Stimulated activated CD8-positive, alpha-beta memory T cell treated with anti-CD3 and anti-CD28 coated beads, Interleukin-7, amount 100 ng/mL, for 48 hours (primary cell): ENCODE results near the gene TET1.
"Not testable (repeated sequence)": the region's sequence is repeated elsewhere in the genome, so short reads cannot be mapped to it uniquely, and the experiment has no call there.

Experiments
- DNase-seq, 2 donors: peaks; one replicate each; pipeline ENCODE4 v3.0.0-alpha.2; 2020; ENCODE audit warnings: low read depth in 1 of 2; ENCODE audit errors: extremely low read depth in 1 of 2

The TET1 gene

GRCh38 chr10:68604441-68604840, 44.3 kb downstream of the TET1 start:
- DNase-seq: no peak

DNA sequence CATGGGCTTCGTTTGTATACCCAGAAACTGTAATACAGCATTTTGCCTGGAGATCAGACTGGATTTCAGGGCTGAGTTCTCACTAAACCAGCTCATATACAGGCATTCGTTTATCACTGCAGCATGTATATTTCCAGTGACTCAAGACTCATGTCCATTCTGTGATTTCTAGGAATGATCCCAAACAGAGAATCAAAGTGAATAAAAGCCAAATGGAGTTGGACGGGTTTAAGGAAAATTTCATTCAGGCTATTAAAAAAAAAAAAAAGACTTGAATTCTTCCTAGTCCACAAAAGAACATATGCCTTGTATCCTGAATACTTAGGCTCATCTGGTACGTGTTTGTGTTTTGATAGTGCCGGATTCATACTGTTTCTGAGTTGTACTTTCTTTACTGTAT, 46.8 kb downstream of the TET1 start:
- no peak for DNase-seq

- DNase-seq: not testable (repeated sequence)
Measured at GRCh38 chr10:68610023-68610422, 49.9 kb downstream of the TET1 start.

- DNase-seq: no peak
Measured at GRCh38 chr10:68611227-68611626, 51.1 kb downstream of the TET1 start.

- DNase-seq: not testable (repeated sequence)
Measured at GRCh38 chr10:68613974-68614373, 53.8 kb downstream of the TET1 start.

- DNase-seq: not testable (repeated sequence)
Measured at GRCh38 chr10:68617691-68618090, 57.6 kb downstream of the TET1 start.

DNA sequence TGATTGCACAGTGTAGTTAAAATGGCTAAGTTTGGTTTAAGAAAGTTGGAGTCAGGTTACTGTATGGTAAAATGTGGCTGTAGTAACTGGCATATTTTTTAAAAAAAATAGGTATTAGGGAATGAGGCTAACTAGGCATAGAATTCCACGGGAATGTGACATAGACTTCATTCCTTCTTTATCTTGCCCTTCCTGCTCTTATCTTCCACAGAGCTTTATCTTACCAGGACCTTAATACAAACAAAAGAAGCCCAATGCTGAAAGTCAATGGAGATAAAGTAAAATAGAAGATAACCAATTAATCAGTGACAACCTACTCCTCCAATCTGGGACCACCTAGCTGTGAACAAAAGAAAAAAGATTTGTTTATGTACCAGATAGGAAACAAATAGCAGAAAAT, 58.1 kb downstream of the TET1 start:
- no peak for DNase-seq

DNA sequence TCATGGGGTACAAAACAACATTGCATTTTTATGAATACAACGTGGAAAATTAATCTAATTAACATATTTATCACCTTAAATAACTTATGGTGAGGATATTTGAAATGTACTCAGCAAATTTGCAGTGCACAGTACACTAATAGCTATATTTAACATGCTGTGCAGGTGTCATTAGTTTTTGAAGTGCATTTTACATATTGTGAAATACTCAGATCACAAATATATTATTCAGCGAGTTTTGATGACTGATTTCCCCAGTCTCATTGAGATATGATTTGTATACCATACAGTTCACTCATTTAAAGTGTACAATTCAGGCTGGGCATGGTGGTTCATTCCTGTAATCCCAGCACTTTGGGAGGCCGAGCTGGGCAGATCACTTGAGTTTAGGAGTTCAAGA, 59.5 kb downstream of the TET1 start:
- DNase-seq: no peak

DNA sequence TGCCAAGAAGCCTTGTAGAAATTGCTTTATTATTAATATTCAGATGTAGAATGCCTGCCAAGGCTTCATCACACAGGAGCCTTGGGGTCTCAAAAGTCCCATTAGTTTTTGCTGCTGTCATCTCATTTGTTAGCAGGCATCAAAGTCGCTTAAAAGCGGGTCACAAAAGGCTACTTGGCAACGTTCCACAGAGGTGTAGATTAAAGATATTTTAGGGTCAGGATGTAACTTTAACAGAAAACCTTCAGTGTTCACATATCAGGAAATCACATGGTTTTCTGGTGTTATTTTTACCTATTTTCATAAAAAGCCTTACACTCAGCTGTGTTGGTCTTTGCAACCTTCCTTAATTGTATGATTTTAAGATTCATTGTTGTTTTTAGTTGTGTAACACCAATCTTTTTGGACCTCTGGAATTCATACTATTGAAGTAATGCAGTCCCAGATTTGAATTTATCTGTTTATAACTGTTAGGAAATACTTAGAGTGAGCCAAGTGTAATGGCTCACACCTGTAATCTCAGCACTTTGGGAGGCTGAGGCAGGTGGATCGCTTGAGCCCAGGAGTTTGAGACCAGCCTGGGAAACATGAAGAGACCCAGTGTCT, 65.3 kb downstream of the TET1 start:
- DNase-seq: no peak

- no peak for DNase-seq
Measured at GRCh38 chr10:68628576-68629127, 68.5 kb downstream of the TET1 start.

GRCh38 chr10:68632271-68632560, 72.1 kb downstream of the TET1 start:
- DNase-seq: not testable (repeated sequence)

- DNase-seq: no peak
Measured at GRCh38 chr10:68633281-68633680, 73.1 kb downstream of the TET1 start.

DNA sequence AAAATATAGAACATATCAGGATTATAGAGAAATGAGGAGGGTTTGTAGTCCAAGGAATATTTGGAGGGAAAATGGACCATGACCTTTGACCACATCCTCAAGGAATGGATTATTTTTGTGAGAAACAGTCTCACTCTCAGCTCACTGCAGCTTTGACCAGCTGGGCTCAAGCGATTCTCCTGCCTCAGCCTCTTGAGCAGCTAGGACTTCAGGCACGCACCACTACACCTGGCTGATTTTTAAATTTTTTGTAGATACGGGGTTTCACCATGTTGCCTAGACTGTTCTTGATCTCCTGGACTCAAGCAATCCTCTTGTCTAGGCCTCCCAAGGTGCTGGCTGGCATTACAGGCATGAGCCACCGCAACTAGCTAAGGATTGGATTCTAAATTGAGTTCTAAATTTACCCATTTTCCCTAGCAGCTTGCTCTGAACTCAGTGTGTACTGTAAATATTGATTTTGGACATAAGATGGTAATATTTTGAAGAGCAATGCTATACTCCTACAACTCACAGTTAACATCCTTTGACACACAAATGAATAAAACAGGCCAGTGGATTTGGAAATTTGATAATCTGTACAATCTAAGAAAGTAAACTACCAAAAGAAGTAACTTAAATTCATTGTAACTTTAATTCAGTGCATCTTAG, 73.8 kb downstream of the TET1 start:
- DNase-seq: no peak

- no peak for DNase-seq
Measured at GRCh38 chr10:68636335-68636734, 76.2 kb downstream of the TET1 start.

DNA sequence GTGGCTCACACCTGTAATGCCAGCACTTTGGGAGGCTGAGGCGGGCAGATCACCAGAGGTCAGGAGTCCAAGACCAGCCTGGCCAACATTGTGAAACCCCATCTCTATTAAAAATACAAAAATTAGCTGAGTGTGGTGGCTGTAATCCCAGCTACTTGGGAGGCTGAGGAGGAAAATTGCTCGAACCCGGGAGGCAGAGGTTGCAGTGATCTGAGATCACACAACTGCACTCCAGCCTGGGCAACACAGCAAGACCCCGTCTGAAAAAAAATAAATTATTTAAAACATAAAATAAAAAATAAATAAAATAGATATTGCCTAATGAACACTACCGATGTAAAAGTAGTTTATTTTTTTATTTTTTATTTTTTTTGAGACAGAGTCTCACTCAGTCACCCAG, 83.4 kb downstream of the TET1 start:
- DNase-seq: not testable (repeated sequence)

DNA sequence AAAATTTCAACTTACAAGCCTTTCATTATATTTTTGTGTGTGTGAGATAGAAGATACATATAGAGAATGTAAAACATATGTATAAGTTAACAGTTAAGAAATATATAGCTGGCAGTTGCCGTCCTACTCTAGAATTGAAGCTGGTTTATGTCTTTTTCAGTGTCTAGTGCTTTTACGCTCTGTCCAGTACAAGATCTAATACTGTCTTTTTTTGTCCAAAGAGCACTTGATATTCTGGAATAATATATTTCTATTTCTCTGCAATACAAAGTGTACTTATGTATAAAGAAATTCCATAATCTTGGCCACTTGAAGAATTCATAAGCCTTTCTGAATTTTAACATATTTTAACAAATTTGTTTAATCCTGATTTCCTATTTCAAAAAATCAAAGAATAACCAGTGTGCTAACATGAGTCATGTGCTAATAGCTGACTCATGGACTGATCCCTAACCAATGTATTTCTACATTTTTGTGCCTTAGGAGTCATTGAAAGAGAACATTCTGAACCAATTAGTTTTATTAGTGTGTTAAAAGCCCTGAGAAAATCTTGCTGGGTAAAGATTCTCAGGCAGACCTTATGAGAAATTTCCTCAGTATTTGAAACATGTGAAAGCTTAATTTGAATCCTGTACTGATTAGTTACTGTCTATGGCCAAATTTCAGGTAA, 87.7 kb downstream of the TET1 start:
- no peak for DNase-seq

DNA sequence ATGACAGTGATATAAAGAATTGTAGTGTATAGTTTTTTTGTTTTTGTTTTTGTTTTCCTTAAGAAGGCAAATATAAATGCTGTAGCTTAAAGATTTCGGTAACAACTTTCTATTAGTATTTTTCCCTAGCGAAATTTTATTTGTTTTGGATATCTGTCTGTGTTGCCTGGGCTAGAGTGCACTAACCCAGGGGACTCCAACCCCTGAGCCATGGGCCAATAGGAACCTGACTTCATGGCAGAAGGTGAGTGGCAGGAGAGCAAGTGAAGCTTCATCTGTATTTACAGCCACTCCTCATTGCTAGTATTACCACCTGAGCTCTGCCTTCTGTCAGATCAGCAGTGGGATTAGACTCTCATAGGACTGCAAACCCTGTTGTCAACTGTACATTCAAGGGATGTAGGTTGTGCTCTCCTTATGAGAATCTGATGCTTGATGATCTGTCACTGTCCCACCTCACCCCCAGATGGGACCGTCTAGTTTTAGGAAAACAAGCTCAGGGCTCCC, 95.5 kb downstream of the TET1 start:
- no peak for DNase-seq

- no peak for DNase-seq
Measured at GRCh38 chr10:68665841-68666240, 105.7 kb downstream of the TET1 start.

- no peak for DNase-seq
Measured at GRCh38 chr10:68666280-68666760, 106.2 kb downstream of the TET1 start.

DNA sequence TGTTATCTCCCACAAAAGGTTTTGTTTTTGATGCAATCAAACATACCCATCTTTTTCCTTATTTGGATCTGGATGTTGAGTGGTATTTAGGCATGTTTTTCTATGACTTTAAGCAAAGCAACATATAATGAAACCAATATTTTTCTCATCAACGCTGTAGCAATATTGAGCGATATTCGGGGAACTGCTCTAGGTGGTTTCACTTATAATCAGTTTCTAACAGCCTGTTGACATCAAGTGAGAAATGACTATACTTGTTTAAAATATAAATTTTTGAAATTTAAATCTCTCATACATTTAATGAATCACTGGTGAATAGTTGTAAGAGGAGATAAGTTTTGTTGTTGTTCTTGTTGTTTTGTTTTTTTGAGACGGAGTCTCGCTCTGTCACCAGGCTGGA, 108.1 kb downstream of the TET1 start:
- DNase-seq: no peak

DNA sequence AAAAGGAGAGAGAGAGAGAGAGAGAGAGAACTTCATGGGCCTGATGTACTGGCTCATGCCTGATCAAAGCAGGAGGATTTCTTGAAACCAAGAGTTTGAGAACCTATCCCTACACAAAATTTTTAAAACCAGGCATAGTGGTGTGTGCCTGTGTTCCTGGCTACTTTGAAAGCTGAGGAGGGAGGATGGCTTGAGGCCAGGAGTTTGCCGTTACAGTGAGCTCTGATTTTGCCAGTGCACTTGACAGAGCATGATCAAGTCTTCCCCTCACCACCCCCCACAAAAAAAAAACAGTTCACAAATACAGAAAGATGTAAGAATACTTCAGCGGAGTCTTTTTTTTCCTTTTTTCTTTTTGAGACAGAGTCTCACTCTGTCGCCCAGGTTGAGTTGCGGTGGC, 108.8 kb downstream of the TET1 start:
- no peak for DNase-seq

- no peak for DNase-seq
Measured at GRCh38 chr10:68684413-68684812, 124.3 kb downstream of the TET1 start.
